SJCRH30 (cell line): ENCODE data around the gene GJA1. TPM values are rescaled to one million over a fixed set of nuclear protein-coding genes. Genes with fewer than 3 reads are reported as not detected.
A peak's percentile ranks its signal among the peaks of the same experiment; 100 is the strongest.
"Not testable (repeated sequence)": the region's sequence is repeated elsewhere in the genome, so short reads cannot be mapped to it uniquely, and the experiment has no call there.

Experiments used
- DNase-seq, 2 experiments: peaks; one replicate each; pipeline ENCODE4 v3.0.0-alpha.2; 2015 to 2020
- H3K27ac ChIP-seq: fragments of 250-450 bp; sonication (Bioruptor Pico); 2 replicates; pipeline ENCODE4 v1.5.1; 2020; ENCODE audit warnings: mild to moderate bottlenecking, moderate library complexity
- H3K27me3 ChIP-seq: fragments of 250-450 bp; sonication (Bioruptor Pico); 2 replicates; pipeline ENCODE4 v1.5.1; 2020; ENCODE audit warnings: mild to moderate bottlenecking, moderate library complexity
- H3K36me3 ChIP-seq: fragments of 250-450 bp; sonication (Bioruptor Pico); 2 replicates; pipeline ENCODE4 v1.5.1; 2020; ENCODE audit warnings: mild to moderate bottlenecking, moderate library complexity
- H3K4me1 ChIP-seq: fragments of 250-450 bp; sonication (Bioruptor Pico); 2 replicates; pipeline ENCODE4 v1.5.1; 2020; ENCODE audit warnings: mild to moderate bottlenecking, moderate library complexity
- H3K4me3 ChIP-seq: fragments of 250-450 bp; sonication (Bioruptor Pico); 2 replicates; pipeline ENCODE4 v1.5.1; 2020; ENCODE audit warnings: mild to moderate bottlenecking, moderate library complexity
- H3K9me3 ChIP-seq: fragments of 250-450 bp; sonication (Bioruptor Pico); replicated peaks from 2 replicates; pipeline ENCODE4 v1.5.1; 2020; ENCODE audit warnings: mild to moderate bottlenecking, moderate library complexity
- total RNA-seq: library from RNA; depleted of rRNA; stranded (reverse); fragments of >200 nt; shearing (Covaris generic); gene quantifications from 2 replicates; pipeline ENCODE4 v1.2.3, GENCODE V29; 2014; rRNA removed

GJA1 gene
- total RNA-seq, result 4.0 and 4.5 TPM in 2 replicates

DNA sequence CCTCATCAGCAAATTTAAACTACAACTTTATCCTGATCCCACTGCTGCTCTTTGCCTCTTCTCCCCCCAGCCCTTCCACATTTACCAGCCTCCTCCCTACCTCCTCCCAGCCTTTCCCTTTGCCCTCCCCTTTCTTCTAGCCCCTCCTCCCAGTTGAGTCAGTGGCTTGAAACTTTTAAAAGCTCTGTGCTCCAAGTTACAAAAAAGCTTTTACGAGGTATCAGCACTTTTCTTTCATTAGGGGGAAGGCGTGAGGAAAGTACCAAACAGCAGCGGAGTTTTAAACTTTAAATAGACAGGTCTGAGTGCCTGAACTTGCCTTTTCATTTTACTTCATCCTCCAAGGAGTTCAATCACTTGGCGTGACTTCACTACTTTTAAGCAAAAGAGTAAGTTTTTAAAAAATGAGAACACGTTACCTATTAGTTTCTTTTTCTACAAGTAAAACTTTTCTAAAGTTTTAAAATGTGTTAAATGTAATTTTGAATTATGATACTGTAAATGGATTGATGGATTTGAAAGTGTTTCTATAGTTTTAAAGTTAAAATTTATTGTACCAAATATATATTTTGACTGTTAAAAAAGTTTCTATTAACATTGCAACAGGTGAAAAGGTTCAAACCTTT, at the start of gene GJA1:
Gene GJA1, plus strand, starts transcription at position 203 of the 626 bp plus-strand sequence. CDS start 11,202 bp downstream, outside the sequence.
- Histone ChIP-seq H3K4me3 (peak within 1 kb of the TSS; percentile 55), H3K27ac (no peak within 1 kb of the TSS), H3K27me3 (peaks cover 2% of the 10 kb centered on the region; the same call in 1 of the 2 replicates), H3K9me3 (no peaks in the 10 kb centered on the region), H3K4me1 (no peaks in the 10 kb centered on the region), H3K36me3 (no peaks in the 10 kb centered on the region)
- DNase-seq, result peak; percentile 7 to 34

DNA sequence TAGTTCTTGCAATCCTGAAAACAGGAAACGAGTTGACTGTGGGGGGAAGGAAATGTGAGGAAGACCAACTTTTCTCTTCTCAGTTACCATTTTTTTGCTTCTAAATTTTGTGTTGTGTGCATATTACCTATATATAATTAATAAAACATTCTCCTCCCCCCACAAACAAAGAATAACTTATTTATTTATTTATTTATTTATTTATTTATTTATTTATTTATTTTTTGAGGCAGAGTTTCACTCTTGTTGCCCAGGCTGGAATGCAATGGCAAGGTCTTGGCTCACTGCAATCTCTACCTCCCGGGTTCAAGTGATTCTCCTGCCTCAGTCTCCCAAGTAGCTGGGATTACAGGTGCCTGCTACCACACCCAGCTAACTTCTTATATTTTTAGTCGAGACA, 48.9 kb upstream of the GJA1 start:
- peaks cover 11% of the 10 kb centered on the region for H3K4me1 ChIP-seq

DNA sequence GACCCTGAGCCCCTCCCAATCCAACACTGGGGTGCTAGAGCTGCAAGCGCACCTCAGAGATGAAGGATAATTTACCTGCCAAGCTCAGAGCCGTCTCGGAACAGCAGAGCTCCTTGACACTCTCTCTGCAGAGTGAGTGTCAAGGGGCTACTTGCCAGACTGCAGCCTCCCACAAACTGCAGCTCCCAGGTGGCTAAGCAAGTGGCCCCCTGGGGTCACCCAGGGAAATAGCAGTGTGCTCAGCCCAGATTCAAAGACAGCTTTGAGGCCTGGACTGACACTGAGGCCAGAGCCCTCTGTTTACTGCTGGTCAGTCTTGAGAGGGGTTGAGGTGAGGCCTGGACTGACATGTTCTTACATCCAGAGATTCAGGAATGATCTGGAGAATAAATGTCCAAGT, 46.0 kb upstream of the GJA1 start:
- Histone ChIP-seq H3K27ac (no peak overlapping the region), H3K27me3 (no peaks in the 10 kb centered on the region), H3K36me3 (no peaks in the 10 kb centered on the region), H3K4me3 (no peak overlapping the region), H3K9me3 (no peaks in the 10 kb centered on the region), H3K4me1 (peaks cover 21% of the 10 kb centered on the region)
- no peak for DNase-seq

More for the DNA sequence above, 48.9 kb upstream of the GJA1 start:
- not testable (repeated sequence) for H3K9me3 ChIP-seq, H3K4me3 ChIP-seq, H3K27ac ChIP-seq, H3K36me3 ChIP-seq, DNase-seq, H3K27me3 ChIP-seq

DNA sequence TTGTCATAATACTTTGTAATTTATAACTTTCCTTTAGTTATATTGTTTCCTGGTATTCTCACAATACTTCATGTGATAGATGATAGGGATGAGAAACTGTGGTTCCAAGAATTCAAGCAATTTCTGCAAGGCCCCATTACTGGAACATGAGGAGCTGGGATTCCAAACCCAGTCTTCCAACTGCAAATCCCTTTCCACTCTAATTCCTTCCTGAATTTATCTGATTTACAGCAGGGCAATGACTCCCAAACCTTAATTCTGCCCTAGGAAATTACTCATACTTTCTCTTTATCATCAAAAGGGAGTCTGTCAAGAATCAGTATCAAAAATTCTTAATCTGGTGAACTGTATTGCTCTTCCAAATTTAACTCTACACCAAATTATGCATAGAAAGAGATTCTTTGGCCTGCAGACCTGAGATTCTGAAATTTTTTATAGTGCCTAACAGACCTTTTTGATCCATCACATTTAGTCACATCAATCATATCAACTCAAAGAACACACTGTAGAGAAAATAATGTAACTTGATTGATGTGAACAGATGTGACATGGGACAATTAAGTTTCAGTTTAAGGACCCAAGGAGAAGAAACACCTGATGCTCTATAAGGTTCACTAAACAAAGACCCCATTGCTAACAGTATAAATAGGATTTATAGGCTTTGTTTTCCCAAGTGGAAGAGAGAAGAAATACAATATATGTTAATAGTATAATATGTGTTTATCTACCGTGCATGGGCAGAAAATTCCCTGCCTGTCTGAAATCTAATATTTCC, 41.5 kb upstream of the GJA1 start:
- Histone ChIP-seq H3K4me3 (no peak overlapping the region), H3K27me3 (no peaks in the 10 kb centered on the region), H3K36me3 (no peaks in the 10 kb centered on the region), H3K27ac (peak overlapping the region; percentile 81), H3K4me1 (peaks cover 22% of the 10 kb centered on the region), H3K9me3 (no peaks in the 10 kb centered on the region)
- DNase-seq, result peak; percentile 19 to 89

DNA sequence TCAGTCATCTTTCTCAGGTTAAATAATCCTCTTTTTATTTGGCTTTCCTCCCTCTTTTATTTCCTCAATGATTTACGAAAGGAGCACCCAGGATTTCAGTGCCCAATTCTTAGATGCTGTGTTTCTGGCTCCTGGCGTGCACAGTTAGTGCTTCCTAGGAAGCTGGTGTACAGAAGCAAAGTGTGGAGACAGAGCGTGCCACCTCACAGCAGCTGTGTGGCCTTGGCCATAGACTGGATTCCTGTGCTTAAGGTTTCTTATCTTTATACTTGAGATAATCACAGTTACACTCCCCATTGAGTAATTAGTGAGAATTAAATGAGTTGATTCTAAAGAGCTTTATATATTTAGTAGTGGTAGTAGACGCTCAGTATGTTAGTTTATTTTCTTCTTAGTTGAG, 39.7 kb upstream of the GJA1 start:
- no peaks in the 10 kb centered on the region for H3K36me3 ChIP-seq
- DNase-seq, result no peak
- H3K27ac ChIP-seq, result no peak overlapping the region

DNA sequence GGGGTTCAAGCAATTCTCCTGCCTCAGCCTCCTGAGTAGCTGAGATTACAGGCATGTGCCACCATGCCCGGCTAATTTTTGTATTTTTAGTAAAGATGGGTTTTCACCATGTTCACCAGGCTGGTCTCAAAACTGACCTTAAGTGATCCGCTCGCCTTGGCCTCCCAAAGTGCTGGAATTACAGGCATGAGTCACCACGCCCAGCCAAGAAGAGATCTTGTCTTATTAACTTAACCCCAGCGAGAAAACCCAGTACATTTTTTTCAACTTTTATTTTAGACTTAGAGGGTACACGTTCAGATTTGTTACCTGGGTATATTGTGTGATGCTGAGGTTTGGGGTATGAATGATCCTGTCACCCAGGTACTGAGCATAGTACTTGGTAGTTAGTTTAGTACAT, 38.3 kb upstream of the GJA1 start:
- DNase-seq, H3K4me3 ChIP-seq, H3K27ac ChIP-seq, H3K9me3 ChIP-seq, H3K36me3 ChIP-seq, H3K27me3 ChIP-seq: not testable (repeated sequence)
- H3K4me1 ChIP-seq, result peaks cover 22% of the 10 kb centered on the region

More for the DNA sequence above, 39.7 kb upstream of the GJA1 start:
- no peaks in the 10 kb centered on the region for H3K27me3 ChIP-seq
- peaks cover 22% of the 10 kb centered on the region for H3K4me1 ChIP-seq
- no peak overlapping the region for H3K4me3 ChIP-seq
- no peaks in the 10 kb centered on the region for H3K9me3 ChIP-seq

DNA sequence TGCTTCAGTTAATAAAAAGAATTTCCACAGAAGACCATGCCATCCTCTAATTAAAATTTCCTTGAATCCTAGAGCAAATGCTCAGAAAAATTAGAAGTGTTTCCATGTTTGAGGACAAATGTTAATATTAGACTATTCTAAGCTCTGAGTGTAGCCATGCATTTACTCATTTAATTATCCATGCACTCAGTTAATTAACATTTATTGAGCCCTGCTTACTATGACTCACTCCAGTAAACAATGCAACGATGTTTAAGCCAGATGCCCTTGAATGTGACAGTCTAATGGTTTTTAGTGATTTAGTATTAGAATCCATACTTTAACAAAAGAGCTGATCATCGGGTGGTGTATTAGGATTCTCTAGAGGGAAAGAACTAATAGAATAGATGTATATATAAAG, 37.3 kb upstream of the GJA1 start:
- H3K27ac ChIP-seq, result no peak overlapping the region
- no peak for DNase-seq
- no peaks in the 10 kb centered on the region for H3K27me3 ChIP-seq
- no peaks in the 10 kb centered on the region for H3K9me3 ChIP-seq
- H3K4me1 ChIP-seq, result peaks cover 17% of the 10 kb centered on the region
- H3K4me3 ChIP-seq, result no peak overlapping the region
- no peaks in the 10 kb centered on the region for H3K36me3 ChIP-seq

DNA sequence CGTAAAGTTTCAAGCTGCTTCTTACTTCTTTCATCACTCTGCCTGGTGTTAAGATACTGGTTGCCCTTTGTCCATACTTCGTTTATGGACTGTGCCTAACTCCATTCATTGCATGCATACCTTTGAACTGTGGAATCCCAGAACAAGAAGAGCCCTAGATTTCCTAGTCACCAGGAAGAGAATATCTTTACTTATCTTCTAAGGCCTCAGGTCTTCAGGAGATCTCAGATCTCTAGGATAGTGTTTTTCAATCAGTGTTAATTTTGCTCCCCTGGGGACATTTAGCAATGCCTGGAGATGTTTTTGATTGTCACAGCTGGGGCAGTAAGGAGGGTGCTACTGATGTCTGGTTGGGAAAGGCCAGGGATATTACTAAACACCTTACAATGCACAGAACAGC, 35.5 kb upstream of the GJA1 start:
- Histone ChIP-seq H3K4me1 (no peaks in the 10 kb centered on the region; the same call in none of the 2 replicates), H3K27ac (no peak overlapping the region), H3K36me3 (no peaks in the 10 kb centered on the region), H3K4me3 (no peak overlapping the region), H3K9me3 (no peaks in the 10 kb centered on the region), H3K27me3 (no peaks in the 10 kb centered on the region)
- DNase-seq, result no peak

DNA sequence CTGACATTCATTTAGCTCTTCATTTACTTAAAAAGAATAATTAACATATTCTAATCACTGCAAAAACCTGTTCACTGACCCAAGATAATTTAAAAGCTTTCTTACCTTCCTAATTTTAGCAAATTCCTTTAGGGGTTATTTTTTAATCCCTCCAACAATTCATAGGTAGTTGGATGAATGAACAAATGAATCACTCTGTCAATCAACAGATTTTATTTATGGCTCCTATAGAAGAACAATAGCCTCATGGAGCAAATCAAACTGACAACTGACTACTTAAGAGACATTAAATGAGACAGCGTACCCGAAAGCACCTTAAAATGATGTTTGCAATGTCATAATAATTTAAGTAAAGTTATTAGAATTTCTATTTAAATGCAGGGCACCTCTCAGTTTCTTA, 31.5 kb upstream of the GJA1 start:
- Histone ChIP-seq H3K27ac (no peak overlapping the region), H3K4me3 (no peak overlapping the region), H3K36me3 (no peaks in the 10 kb centered on the region), H3K4me1 (no peaks in the 10 kb centered on the region), H3K9me3 (no peaks in the 10 kb centered on the region), H3K27me3 (no peaks in the 10 kb centered on the region)
- no peak for DNase-seq

DNA sequence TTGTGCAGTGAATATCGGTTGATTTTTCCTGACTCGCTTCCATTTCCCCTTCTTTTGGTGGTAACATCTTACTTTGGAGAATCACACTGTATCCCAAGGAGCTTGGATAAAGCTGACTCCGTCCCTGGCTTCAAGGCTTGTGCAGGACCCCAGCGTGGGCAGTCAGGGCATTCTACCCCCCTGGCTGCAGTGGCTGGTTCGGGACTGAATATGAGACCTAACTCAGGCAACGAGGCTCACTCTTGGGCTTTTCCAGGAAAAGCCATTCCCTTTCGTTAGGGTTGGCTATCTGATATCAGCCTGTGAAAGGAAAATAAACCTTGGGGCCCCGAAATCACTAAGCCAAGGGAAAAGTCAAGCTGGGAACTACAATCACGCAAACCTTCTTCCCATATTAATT, 30.1 kb upstream of the GJA1 start:
- Histone ChIP-seq H3K4me3 (no peak overlapping the region), H3K27ac (no peak overlapping the region), H3K9me3 (no peaks in the 10 kb centered on the region), H3K4me1 (no peaks in the 10 kb centered on the region), H3K27me3 (no peaks in the 10 kb centered on the region), H3K36me3 (no peaks in the 10 kb centered on the region)
- no peak for DNase-seq

DNA sequence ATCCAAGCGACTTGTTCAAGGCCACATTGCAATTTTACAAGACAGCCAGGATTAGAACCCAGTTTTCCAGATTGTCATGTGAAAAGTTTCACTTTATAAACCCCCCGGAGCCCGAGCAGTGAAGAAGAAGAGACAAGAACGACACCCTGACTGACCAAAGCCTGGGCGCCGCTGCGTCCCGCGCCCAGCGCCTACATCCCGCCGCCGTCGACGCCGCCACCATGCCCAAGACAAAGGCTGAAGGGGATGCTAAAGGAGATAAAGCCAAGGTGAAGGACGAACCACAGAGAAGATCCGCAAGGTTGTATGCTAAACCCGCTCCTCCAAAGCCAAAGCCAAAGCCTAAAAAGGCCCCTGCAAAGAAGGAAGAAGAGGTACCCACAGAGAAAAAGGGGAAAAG, 27.1 kb upstream of the GJA1 start:
- Histone ChIP-seq H3K9me3 (no peaks in the 10 kb centered on the region), H3K27me3 (no peaks in the 10 kb centered on the region), H3K36me3 (no peaks in the 10 kb centered on the region), H3K4me3 (no peak overlapping the region), H3K27ac (no peak overlapping the region), H3K4me1 (no peaks in the 10 kb centered on the region)
- no peak for DNase-seq

DNA sequence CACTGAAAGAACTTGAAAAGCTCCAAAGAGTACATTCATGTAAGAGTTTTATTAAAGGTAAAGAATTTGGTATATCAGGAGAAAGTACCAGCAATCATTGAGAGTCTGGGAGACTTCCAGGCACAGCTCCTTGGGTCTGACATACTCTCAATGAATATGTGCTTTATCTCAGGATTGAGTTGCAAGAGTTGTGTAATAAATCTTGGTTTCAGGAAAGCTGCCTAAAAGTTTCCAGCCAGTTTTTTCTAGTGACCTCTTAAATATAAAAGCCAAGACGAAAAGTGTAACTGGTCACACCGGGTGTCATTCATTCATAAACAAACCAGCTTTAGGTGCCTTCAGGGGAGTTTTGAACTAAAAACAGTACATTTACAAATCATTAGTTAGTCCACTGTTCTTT, 21.6 kb upstream of the GJA1 start:
- H3K27me3 ChIP-seq, result no peaks in the 10 kb centered on the region
- H3K36me3 ChIP-seq, result no peaks in the 10 kb centered on the region
- no peak for DNase-seq
- no peak overlapping the region for H3K27ac ChIP-seq
- no peaks in the 10 kb centered on the region for H3K4me1 ChIP-seq
- no peak overlapping the region for H3K4me3 ChIP-seq
- H3K9me3 ChIP-seq, result no peaks in the 10 kb centered on the region

DNA sequence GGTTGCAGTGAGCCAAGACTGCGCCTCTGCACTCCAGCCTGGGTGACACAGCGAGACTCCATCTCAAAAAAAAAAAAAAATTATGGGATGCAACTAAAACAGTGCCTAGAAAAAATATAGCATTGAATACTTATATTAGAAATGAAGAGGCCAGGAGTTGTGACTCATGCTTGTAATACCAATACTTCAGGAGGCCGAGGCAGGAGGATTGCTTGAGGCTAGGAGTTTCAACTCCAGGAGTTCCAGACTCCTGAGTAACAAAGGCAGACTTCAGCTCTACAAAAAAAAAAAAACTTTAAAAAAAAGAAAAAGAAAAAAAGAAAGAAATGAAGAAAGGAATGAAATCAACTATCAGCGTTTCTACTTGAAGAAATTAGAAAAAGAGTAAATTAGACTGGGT, 17.1 kb upstream of the GJA1 start:
- no peaks in the 10 kb centered on the region for H3K27me3 ChIP-seq
- H3K27ac ChIP-seq, result no peak overlapping the region
- H3K9me3 ChIP-seq, result no peaks in the 10 kb centered on the region
- H3K4me1 ChIP-seq, result no peaks in the 10 kb centered on the region
- no peak overlapping the region for H3K4me3 ChIP-seq
- H3K36me3 ChIP-seq, result no peaks in the 10 kb centered on the region
- DNase-seq, result no peak

DNA sequence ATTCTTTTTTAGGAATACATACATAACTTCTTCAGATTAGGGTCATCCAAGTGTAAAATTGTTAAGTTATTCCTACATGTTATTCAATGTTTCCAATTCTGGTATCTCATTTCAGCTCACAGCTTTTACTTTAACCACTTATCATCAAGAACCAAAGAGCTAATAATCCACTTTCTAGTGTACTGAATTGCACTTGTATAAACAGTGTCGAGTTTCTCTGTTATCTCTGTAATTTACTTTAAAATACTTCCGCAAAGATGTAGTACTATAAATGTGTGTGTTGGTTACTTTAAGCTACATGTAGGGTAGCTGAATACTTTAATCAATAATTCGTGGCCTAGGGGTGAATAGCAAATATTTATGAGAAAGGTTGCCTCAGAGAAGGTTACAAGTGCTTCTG, 8.8 kb upstream of the GJA1 start:
- H3K9me3 ChIP-seq, result no peaks in the 10 kb centered on the region
- no peaks in the 10 kb centered on the region for H3K36me3 ChIP-seq
- DNase-seq, result no peak
- H3K4me1 ChIP-seq, result no peaks in the 10 kb centered on the region
- no peak overlapping the region for H3K4me3 ChIP-seq
- no peaks in the 10 kb centered on the region for H3K27me3 ChIP-seq
- no peak overlapping the region for H3K27ac ChIP-seq

DNA sequence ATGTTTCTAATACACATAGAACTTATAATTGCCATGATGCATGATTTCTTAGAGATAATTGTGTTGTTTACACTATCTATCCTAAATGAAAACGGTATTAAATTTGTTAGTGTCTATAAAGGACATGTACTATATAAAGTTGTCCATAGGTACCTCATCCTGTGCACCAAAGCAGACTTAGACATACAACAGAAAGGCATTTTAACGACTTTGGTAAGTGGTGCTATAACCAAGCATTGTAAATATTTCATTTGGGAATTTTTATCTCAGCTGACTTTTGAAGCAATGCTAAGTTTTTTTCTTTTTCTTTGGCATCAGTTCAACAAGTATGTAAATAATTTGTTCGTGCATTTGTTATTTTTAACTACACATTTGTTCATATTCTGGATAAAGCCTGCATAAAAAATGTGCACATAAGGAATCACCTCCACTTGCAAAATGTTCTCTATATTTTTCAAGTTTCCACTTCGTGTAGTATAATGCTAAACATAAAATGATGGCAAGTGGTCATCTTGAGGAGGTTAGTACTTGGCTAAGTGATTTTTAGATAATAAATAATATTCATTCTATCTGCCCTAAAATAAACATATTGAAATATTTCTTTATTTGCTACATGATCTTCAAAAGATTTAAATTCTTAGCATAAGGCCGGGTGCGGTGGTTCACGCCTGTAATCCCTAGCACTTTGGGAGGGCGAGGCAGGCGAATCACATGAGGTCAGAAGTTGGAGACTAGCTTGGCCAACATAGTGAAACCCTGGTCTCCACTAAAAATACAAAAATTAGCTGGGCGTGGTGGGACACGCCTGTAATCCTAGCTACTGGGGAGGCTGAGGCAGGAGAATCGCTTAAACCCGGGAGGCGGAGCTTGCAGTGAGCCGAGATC, 6.3 kb upstream of the GJA1 start:
- no peak overlapping the region for H3K4me3 ChIP-seq
- no peaks in the 10 kb centered on the region for H3K9me3 ChIP-seq
- no peak overlapping the region for H3K27ac ChIP-seq
- no peaks in the 10 kb centered on the region for H3K27me3 ChIP-seq
- no peaks in the 10 kb centered on the region for H3K4me1 ChIP-seq
- no peaks in the 10 kb centered on the region for H3K36me3 ChIP-seq
- no peak for DNase-seq
